NCI-H2196 (cell line): ENCODE measurements around the gene ACOT12.
A peak's percentile ranks its signal among the peaks of the same experiment; 100 is the strongest.
"Not testable (repeated sequence)": the region's sequence is repeated elsewhere in the genome, so short reads cannot be mapped to it uniquely, and the experiment has no call there.

Experiments used
- DNase-seq: peaks from one replicate; lab custom pipeline; 2025; ENCODE audit not compliant: unreplicated experiment; lab: John Stamatoyannopoulos, UW

Gene ACOT12

GRCh38 chr5:81393783-81394718 lies at the start of gene ACOT12:
ACOT12 (minus strand) TSS chr5:81394134; CDS start chr5:81394114, 20 bp downstream.
- no peak for DNase-seq

DNA sequence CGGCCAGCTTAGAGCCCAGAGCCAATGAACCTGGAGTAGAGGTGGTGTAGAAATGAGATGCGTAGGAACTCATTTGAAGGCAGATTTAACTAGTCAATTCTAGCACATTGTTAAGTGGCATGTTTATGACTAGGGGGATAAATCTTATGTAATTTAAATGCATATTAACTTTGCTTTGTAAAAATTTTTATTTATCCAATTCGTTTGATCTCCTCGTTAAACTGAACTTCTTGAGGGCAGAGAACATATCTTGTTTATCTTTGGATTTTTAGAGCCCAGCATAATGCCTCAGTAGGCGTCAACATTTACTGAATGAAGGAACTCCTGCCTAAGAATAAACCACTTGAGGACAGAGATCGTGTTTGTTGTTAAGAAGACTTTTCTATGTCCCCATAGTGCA lies 41.1 kb upstream of the ACOT12 start:
- no peak for DNase-seq

GRCh38 chr5:81429985-81430384 lies 36.1 kb upstream of the ACOT12 start:
- no peak for DNase-seq

GRCh38 chr5:81429363-81429762 lies 35.4 kb upstream of the ACOT12 start:
- DNase-seq, result no peak

GRCh38 chr5:81428861-81429260 lies 34.9 kb upstream of the ACOT12 start:
- DNase-seq, result no peak

DNA sequence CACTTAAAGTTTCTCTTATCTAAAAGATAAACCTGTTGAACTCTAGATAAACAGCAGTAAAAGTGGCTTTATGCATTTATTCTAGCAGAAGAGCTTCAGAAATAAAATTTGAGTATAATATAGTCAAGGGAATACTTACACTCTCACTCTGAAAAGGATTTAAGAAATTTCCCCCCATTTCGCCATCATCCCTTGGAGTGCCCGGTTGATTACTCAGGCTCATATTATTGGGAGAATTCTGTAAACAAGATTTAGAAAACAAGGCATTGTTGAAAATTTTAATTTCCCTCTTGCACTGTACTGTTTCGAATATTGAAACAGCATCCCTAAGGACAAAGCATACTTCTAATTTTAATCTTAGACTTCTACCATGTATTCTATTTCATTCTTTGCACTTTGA lies 34.5 kb upstream of the ACOT12 start:
- no peak for DNase-seq

GRCh38 chr5:81427566-81427965 lies 33.6 kb upstream of the ACOT12 start:
- no peak for DNase-seq

- DNase-seq, result no peak
Observed at GRCh38 chr5:81426359-81427030, 32.6 kb upstream of the ACOT12 start.

GRCh38 chr5:81425569-81425968 lies 31.6 kb upstream of the ACOT12 start:
- peak; percentile 18 for DNase-seq

DNA sequence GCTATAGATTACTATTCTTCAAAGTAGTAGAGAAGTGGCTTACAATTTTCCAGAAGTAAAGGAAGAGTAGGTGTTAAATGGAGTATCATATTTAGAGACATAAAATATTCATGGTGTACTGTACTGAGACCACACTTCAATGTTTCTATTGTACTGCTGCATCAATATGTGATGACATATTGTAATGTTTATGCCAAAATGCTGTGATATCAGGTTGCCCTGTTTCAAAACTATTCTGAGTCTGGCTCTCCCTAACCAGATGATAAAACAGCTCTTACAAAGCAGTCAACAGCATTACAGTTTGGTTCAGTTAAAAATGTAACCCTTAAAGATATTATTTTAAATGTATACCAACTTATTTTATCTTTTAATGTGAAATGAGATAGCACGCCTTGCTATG lies 30.8 kb upstream of the ACOT12 start:
- no peak for DNase-seq

- no peak for DNase-seq
Observed at GRCh38 chr5:81422671-81423070, 28.7 kb upstream of the ACOT12 start.

DNA sequence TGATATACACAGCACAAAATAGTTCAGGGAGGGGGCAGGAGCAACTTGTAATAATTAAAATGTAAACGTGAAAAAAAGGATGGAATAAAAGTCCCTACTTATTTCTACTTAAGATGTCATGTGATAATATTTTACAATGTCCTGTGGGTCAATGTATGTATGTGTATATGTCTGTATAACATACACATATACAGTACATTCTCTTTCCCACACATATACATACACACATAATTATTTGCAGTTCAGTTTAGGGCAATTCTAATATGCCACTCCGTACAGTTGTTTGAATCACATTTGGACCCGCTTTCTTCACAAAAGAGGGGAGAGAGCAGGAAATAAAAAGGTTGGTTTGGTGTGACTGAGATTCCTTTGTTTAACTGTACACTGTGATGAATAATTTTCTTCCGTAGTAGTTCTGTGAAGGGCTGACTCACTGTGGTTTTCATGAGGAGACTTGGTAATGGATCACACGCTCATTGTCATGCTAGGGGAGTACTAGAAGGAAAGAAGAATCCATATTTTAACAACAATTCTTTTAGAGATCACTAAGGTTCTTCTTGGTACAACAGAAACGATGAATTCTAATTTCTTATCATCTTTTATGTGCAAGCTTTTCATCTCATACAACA lies 26.2 kb upstream of the ACOT12 start:
- DNase-seq, result no peak

- no peak for DNase-seq
Observed at GRCh38 chr5:81418606-81419005, 24.7 kb upstream of the ACOT12 start.

DNA sequence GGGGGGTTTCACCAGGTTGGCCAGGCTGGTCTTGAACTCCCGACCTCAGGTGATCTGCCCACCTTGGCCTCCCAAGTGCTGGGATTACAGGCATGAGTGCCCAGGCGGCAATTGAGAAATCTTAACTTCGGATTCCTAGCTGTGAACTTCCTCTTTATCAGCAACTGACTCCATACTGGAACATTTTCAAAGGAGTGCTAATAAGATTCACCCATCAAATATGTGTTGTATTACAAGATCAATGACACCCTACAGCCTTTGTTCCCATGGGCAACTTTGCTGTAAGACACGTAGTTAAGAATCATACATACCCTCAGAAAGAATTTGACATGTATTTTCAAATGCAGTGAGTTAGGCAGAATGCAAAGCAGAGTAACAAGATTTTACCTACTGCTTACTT lies 23.1 kb upstream of the ACOT12 start:
- no peak for DNase-seq

DNA sequence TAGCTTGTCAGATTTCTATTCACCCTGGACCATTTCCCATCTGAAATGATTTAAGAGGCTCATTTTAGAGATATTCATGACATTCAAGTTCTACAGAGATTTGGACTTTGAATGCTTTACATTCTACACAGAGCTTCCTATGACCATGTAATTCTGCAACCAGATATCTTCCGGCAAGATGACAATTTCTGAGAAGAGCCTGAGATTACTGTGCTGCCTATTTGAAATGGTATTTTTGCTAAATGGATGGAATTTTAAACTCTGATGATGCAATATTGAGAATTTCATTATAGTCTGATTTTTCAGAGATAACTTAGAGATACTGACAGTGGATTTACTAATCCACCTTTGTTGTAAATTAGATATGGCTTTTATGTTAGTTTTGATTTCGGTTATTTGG lies 16.0 kb upstream of the ACOT12 start:
- no peak for DNase-seq

DNA sequence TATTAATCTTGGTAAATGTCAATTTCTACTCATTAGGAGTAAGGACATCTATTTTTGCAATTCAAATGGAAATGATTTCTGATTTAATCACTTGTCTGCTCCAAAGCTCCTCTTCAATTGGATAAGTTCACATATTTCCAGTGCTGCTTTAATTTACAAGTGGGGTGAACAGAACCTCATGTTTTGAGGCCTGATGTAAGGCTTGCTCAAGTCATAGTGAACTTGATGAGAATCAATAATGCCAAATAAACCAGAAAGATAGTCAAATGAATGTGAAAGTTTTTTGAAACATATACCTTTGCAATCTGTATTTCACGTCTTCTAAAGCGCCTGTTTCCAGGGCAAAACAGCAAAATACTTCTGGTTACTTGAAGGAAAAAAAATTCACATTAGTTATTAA lies 15.4 kb upstream of the ACOT12 start:
- DNase-seq, result no peak

GRCh38 chr5:81408496-81408895 lies 14.6 kb upstream of the ACOT12 start:
- no peak for DNase-seq

DNA sequence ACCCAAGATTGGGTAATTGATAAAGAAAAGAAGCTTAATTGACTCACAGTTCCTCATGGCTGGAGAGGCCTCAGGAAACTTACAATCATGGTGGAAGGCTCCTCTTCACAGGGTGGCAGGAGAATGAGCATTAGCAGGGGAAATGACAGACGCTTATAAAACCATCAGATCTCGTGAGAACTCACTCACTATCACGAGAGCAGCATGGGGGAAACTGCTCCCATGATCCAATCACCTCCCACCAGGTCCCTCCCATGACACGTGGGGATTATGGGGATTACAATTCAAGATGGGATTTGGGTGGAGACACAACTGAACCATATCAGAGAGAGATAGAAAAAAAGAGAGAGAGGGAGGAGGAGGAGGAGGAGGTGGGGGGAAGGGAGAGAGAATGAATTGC lies 13.9 kb upstream of the ACOT12 start:
- DNase-seq, result not testable (repeated sequence)

GRCh38 chr5:81405126-81405891 lies 11.4 kb upstream of the ACOT12 start:
- DNase-seq, result no peak

DNA sequence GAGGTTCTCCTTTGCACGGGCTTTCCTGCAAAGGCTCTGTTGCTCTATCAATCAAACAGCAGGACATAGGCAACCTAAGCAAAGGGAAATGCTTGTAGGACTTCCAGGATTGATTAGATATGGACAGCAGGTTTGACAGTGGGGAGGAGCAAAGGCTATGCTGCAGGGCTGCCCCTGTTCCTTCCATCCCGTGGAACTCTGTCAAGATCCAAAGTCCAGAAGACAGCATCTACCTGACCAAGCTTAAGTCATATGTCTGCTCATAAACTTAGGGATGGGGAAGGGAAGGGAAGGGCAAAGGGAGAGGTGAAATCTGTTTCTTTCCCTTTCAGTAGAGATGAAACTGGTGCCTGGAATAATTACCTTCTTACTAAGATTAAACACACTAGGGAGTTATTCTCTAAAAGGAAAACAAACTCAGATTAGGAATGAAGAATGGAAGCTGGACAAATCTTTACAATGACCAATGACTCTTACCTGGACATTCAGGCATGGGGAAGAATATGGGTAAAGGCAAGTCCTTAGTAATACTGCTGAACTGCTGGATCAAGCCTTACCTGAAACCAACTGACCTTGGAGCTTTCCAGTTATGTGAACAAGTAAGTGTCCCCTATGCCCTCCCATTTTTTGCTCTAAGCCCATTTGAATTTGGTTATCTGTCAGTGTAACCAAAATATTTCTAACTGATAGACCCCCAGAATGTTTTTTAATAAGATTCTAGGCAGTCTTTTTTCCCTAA lies 8.4 kb upstream of the ACOT12 start:
- DNase-seq, result no peak
